Psoas muscle (tissue), 8 donors: Measurements from ENCODE around the gene SFXN4. TPM values are rescaled to one million over a fixed set of nuclear protein-coding genes. Genes with fewer than 3 reads are reported as not detected.
"Not testable (repeated sequence)": the region's sequence is repeated elsewhere in the genome, so short reads cannot be mapped to it uniquely, and the experiment has no call there.

ENCODE experiments used
- ATAC-seq, 4 donors: fragments of 200-7000 bp; cut with Tn5 transposase; one replicate each; pipeline ENCODE4 v1.9.1; 2020; ENCODE audit warnings: moderate library complexity in 3 of 4, mild to moderate bottlenecking in 2 of 4
- DNase-seq, 2 donors: peaks; one replicate each; pipeline ENCODE4 v3.0.0-alpha.2; 2020
- H3K27ac ChIP-seq: fragments of 200-600 bp; one replicate; pipeline ENCODE4 v1.8.0; 2022
- H3K27me3 ChIP-seq, 3 donors: fragments of 200-600 bp in 1 of 3; one replicate each; pipeline versions ENCODE4 v1.6.1 to v1.8.0; 2013 to 2022; ENCODE audit warnings: low read length in 2 of 3, mild to moderate bottlenecking in 2 of 3, moderate library complexity in 1 of 3; ENCODE audit not compliant: insufficient read depth in 3 of 3
- H3K36me3 ChIP-seq, 2 donors: fragments of 200-600 bp in 1 of 2; one replicate each; pipeline versions ENCODE4 v1.6.1 to v1.8.0; 2013 to 2022; ENCODE audit warnings: low read depth in 1 of 2, mild to moderate bottlenecking in 1 of 2, moderate library complexity in 1 of 2; ENCODE audit not compliant: insufficient read depth in 1 of 2
- H3K4me1 ChIP-seq: fragments of 200-600 bp; one replicate; pipeline ENCODE4 v1.8.0; 2022
- H3K4me3 ChIP-seq: fragments of 200-600 bp; one replicate; pipeline ENCODE4 v1.8.0; 2022; ENCODE audit warnings: mild to moderate bottlenecking
- H3K9me3 ChIP-seq: fragments of 200-600 bp; one replicate; pipeline ENCODE4 v1.8.0; 2022
- WGBS, 3 donors: extraction: QIAGEN DNeasy Blood & Tissue Kit; methylation state at CpG; one replicate each; pipeline versions ENCODE4 v1.1.6 to v1.1.7; 2013; 5-methylcytosine and 5-hydroxymethylcytosine counted together
- intact Hi-C, 2 donors: fragments of 100-400 bp; cut with DNase I; formaldehyde crosslinking; loops; one replicate each; pipeline versions ENCODE4 v1.11.0 to v1.14.2; 2022
- polyA plus RNA-seq, 3 donors: library from polyadenylated mRNA; stranded (reverse); fragments of 200-250 nt; gene quantifications; one replicate each; pipeline ENCODE4 v1.2.3, GENCODE V29; 2013
- total RNA-seq, 4 donors: library from RNA; stranded (reverse); fragmentation: NEBNext Ultra II Directional in 2 of 4; extraction: Animal tissue kit (Norgen Biotek cat#: 25700) in 2 of 4; gene quantifications; one replicate each; pipeline versions ENCODE4 v1.2.1 to v1.2.4, GENCODE V29; 2021 to 2023
- TF ChIP-seq, protein P1 (sequence below): fragments of 200-600 bp; IDR thresholded peaks from one replicate; pipeline ENCODE4 v1.8.0; 2022; ENCODE audit warnings: antibody characterized with exemption
- donor health status: healthy with polysubstance abuse.
- donor health status: DM: no; HTN: no; CAD: no; lungs with moderate emphysema.
- donor health status: Bipolar disorder and iron deficiency.
- donor health status: healthy.
- donor health status: DM: yes; HTN: yes; CAD: no.
- donor health status: DM: no; HTN: no; CAD: no.
- donor health status: DM: no; HTN: no; CAD: no.
- donor health status: DM: yes; HTN: yes; CAD: no.

SFXN4 gene
- total and polyA plus RNA-seq, 7 donors = 37.1 to 67.2 (median 48.9) TPM

DNA sequence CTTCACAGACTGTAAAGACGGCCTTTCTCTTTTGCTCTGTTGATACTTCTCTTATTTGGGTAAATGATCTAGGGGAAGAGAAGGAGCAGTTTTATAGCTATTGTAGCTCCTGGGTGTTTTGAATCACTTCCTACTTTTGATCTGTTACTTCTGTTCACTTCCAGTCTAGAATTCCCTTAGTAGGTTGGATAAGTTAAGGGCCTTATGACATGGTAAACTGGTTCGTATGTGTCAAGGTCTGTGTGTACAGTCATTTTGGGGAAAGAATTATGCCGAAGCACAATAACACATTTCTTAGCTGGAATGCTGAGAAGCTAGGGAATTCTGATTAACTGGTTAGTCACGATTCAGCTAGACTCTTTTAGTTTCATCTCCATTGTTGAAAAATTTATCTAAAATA is 53.5 kb downstream of the SFXN4 start:
- 91 to 94% (median 94%) methylated on average over 4 of the region's 4 CpGs for WGBS, 3 donors
- peaks cover 2 to 77% of the 10 kb centered on the region in 2 donors for H3K36me3 ChIP-seq

DNA sequence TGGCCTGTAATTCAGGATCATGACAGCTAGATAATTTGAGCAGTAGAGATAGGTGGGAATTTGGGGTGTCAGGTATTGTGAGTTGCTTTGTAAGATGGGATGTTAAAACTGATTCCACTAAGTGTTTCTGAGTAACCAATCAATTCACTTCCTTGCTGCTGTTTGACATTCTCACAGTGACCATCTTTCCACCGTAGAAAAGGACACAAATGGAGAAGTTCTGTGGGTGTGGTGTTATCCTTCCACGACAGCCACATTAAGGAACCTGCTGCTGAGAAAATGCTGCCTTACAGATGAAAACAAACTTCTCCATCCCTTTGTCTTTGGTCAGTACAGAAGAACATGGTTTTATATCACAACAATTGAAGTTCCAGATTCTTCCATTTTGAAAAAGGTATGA is 57.7 kb downstream of the SFXN4 start:
- DNase-seq, H3K27ac ChIP-seq, H3K4me3 ChIP-seq, H3K27me3 ChIP-seq, H3K4me1 ChIP-seq, H3K9me3 ChIP-seq, intact Hi-C loops, ATAC-seq: not testable (repeated sequence)
- H3K36me3 ChIP-seq = peaks cover 2 to 59% of the 10 kb centered on the region in 2 donors
- 79 to 95% (median 91%) methylated on average over 2 of the region's 2 CpGs for WGBS, 3 donors

More for the DNA sequence above, 53.5 kb downstream of the SFXN4 start:
- H3K4me1 ChIP-seq = peaks cover 7% of the 10 kb centered on the region
- no peaks in the 10 kb centered on the region for H3K27me3 ChIP-seq
- H3K27ac ChIP-seq = no peak overlapping the region
- H3K4me3 ChIP-seq = no peak overlapping the region
- no peaks in the 10 kb centered on the region for H3K9me3 ChIP-seq
- DNase-seq (no peak), ATAC-seq (no peak)
- intact Hi-C loops = no loop called here
- TF ChIP-seq, protein P1, sequence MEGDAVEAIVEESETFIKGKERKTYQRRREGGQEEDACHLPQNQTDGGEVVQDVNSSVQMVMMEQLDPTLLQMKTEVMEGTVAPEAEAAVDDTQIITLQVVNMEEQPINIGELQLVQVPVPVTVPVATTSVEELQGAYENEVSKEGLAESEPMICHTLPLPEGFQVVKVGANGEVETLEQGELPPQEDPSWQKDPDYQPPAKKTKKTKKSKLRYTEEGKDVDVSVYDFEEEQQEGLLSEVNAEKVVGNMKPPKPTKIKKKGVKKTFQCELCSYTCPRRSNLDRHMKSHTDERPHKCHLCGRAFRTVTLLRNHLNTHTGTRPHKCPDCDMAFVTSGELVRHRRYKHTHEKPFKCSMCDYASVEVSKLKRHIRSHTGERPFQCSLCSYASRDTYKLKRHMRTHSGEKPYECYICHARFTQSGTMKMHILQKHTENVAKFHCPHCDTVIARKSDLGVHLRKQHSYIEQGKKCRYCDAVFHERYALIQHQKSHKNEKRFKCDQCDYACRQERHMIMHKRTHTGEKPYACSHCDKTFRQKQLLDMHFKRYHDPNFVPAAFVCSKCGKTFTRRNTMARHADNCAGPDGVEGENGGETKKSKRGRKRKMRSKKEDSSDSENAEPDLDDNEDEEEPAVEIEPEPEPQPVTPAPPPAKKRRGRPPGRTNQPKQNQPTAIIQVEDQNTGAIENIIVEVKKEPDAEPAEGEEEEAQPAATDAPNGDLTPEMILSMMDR = no peak

GRCh38 chr10:119107106-119107505 is 58.4 kb downstream of the SFXN4 start:
- H3K27ac ChIP-seq, H3K9me3 ChIP-seq, H3K4me3 ChIP-seq, DNase-seq, ATAC-seq, H3K4me1 ChIP-seq, intact Hi-C loops, H3K27me3 ChIP-seq: not testable (repeated sequence)
- H3K36me3 ChIP-seq = peaks cover 2 to 53% of the 10 kb centered on the region in 2 donors
- WGBS, 3 donors = 91 to 97% (median 95%) methylated on average over 6 of the region's 6 CpGs

DNA sequence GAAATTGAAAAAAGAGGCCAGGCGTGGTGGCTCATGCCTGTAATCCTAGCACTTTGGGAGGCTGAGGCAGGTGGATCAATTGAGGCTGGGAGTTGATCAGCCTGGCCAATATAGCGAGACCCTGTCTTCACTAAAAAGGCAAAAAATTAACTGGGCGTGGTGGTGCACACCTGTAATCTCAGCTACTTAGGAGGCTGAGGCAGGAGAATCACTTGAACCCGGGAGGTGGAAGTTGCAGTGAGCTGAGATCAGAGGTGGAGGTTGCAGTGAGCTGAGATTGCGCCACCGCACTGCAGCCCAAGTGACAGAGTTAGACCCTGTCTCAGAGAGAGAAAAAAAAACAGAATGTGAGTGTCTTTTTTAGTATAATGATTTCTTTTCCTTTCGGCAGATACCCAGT is 59.6 kb downstream of the SFXN4 start:
- ATAC-seq, H3K4me1 ChIP-seq, H3K9me3 ChIP-seq, H3K27ac ChIP-seq, DNase-seq, H3K27me3 ChIP-seq, H3K4me3 ChIP-seq, intact Hi-C loops: not testable (repeated sequence)
- 98 to 99% (median 98%) methylated on average over 7 of the region's 7 CpGs for WGBS, 3 donors
- H3K36me3 ChIP-seq = peaks cover 0 to 40% of the 10 kb centered on the region in 2 donors

GRCh38 chr10:119105155-119105554 is 60.4 kb downstream of the SFXN4 start:
- no peak for ATAC-seq
- intact Hi-C loops = no loop called here
- no peak overlapping the region for H3K27ac ChIP-seq
- 92 to 95% (median 95%) methylated on average over 12 of the region's 12 CpGs for WGBS, 3 donors
- H3K36me3 ChIP-seq = peaks cover 0 to 33% of the 10 kb centered on the region in 2 donors
- H3K4me1 ChIP-seq = peaks cover 5% of the 10 kb centered on the region
- H3K4me3 ChIP-seq = peak overlapping the region; percentile 87
- DNase-seq = no peak
- H3K9me3 ChIP-seq = no peaks in the 10 kb centered on the region
- H3K27me3 ChIP-seq = no peaks in the 10 kb centered on the region
- TF ChIP-seq, protein P1 = no peak

DNA sequence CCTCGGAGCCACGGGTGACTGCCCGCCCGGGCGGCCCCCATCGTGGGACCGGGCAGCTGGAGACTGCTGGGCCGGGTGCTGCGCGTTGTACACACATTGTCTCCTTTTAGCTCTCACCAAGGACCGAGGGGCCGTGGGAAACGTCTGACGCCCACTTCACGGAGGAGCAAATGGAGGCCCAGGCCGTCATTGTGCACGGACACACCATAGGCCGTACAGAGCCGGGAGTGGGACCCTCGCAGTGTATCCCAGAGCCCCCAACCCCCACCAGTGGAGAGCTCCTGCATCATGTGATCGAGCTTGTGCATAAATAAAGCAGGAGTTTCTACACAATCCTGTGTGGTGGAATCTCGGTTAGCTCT is 60.9 kb downstream of the SFXN4 start:
- no peaks in the 10 kb centered on the region for H3K9me3 ChIP-seq
- peak overlapping the region; percentile 87 for H3K4me3 ChIP-seq
- intact Hi-C loops = no loop called here
- ATAC-seq = peak in 1 of 4 donors; percentile 4
- H3K36me3 ChIP-seq = peaks cover 0 to 28% of the 10 kb centered on the region in 2 donors
- DNase-seq = peak in 1 of 2 donors; percentile 56
- peak overlapping the region; percentile 36 for H3K27ac ChIP-seq
- peaks cover 5% of the 10 kb centered on the region for H3K4me1 ChIP-seq
- H3K27me3 ChIP-seq = no peaks in the 10 kb centered on the region
- WGBS, 3 donors = 2 to 4% (median 3%) methylated on average over 18 to 22 of the region's 22 CpGs
- TF ChIP-seq, protein P1 = no peak
